ENCODE measurements around the gene PHF21A. TPM values are rescaled to one million over a fixed set of nuclear protein-coding genes. Genes with fewer than 3 reads are reported as not detected.
A peak's percentile ranks its signal among the peaks of the same experiment; 100 is the strongest.
"Not testable (repeated sequence)": the region's sequence is repeated elsewhere in the genome, so short reads cannot be mapped to it uniquely, and the experiment has no call there.

PHF21A gene
- total RNA-seq, 1 experiment from 2014 or later = 7.0 TPM

DNA sequence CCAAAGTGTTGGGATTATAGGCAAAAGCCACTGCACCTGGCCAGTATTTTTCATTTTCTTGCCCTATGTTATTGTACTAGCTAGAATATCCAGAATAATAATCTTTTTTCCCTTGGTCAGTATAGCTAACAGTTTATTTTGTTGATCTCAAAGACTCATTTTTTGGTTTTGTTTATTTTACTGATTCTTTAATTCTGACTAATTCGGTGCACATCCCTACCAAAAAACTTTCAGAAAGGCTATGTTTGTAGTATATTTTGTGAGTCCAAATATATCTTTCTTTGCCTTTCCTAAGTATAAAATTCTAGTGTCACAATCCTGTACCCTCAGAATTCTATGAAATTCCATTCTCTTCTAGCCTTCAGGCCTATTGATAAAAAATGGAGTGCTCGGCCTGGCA, 84.3 kb downstream of the PHF21A start:
- no peak for DNase-seq (ENCODE audit: low read depth)

DNA sequence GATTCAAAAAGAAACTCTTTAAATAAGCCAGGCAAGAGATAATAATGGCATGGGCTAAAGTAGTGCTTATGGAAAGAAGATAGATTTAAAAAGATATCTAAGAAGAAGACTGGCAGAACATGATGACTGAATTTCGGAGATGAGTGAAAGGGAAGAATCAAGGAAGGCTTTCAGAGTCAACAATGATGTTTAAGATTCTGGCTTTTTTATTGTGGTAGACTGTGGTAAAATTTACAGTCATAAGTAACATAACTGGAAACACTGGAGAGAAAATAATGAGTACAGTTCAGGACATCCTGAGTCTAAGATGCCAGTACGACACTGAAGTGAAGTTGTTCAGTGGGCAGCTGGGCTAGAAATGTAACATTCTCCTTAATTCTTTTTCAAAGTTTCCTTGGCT, 85.2 kb downstream of the PHF21A start:
- no peak for DNase-seq (ENCODE audit: low read depth)

DNA sequence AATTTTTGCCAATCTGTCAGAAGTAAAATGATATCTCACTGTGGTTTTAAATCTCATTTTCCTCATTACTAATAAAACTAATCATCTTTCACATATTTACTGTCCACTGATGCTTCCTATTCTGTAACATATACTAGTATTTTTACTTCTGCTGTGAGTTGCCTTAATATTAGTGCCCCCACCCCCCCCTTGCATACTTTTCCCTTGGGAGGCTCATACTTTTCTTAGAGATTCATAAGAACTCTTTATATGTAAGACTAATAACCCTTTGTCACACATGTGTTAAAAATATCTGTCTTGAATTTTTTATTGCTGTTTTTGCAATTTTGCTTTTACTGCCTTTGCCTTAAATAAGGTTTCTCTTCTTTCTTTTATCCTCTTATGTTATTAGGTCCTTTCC, 87.2 kb downstream of the PHF21A start:
- no peak for DNase-seq (ENCODE audit: low read depth)

DNA sequence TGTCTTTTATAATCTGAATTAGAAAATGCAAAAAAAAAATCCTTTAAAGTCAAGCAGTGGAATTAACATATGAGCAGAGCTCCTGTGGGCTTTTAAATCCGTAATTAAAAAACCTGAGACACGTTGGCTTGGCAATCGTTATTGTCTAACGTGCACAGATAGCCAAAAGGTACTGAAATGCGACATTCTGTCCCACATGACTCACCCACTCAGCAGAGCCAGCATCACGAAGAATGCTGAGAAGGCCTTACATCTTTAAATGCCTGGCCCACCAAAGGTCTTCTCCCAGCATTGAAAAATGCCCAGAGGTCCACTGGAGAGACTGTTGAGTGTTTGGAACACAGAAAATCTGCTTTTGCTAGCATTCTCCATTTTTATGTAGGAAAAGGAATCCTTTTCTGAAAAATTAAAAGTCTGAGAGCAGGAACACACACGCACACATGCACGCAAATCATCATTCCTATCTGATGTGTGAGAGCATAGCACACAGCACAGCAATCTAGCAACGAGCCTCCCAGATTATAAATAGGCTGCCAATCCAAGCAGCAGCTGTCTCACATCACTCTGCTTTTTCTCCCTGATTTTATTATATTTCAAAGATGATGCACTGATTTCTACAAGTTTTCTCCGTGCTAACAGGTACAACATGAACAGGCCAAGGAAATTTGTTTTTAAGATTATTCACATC, 94.5 kb downstream of the PHF21A start:
- DNase-seq (ENCODE audit: low read depth) = no peak

- no peak for DNase-seq (ENCODE audit: low read depth)
These were observed 101.1 kb downstream of the PHF21A start for GRCh38 chr11:46020084-46020599.

GRCh38 chr11:46018651-46019050, 102.6 kb downstream of the PHF21A start:
- DNase-seq (ENCODE audit: low read depth) = no peak

DNA sequence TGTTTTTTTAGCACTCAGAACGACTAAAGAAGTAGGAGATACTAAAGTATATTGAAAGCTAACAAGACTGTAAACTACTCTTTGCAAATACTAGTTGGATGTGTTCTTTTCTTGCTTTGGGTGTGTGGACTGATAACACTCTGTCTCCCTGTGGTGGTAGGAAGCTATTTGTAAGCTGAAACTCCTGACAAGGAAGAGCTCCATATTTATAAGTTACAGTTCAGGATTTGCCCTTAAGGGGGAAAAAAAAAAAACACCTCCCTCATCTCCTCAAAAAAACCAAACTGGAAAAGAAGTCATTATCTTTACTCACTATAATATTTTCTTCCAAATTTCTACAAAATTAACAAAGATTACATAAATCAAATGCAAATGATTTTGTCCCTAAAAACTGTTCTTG, 103.9 kb downstream of the PHF21A start:
- DNase-seq (ENCODE audit: low read depth) = no peak

- no peak for DNase-seq (ENCODE audit: low read depth)
These were observed 105.3 kb downstream of the PHF21A start for GRCh38 chr11:46015941-46016340.

DNA sequence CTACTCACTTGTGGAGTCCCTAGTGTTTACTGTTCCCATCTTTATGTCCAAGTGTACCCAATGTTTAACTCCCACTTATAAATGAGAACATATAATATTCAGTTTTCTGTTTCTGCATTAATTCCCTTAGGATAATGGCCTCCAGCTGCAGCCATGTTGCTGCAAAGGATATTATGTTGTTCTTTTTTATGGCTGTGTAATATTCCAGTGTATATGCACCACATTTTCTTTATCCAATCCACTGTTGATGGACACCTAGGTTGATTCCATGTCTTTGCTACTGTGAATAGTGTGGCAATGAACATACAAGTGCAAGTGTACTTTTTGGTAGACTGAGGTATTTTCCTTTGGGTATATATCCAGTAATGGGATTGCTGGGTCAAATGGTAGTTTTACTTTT, 107.1 kb downstream of the PHF21A start:
- not testable (repeated sequence) for DNase-seq (ENCODE audit: low read depth)

DNA sequence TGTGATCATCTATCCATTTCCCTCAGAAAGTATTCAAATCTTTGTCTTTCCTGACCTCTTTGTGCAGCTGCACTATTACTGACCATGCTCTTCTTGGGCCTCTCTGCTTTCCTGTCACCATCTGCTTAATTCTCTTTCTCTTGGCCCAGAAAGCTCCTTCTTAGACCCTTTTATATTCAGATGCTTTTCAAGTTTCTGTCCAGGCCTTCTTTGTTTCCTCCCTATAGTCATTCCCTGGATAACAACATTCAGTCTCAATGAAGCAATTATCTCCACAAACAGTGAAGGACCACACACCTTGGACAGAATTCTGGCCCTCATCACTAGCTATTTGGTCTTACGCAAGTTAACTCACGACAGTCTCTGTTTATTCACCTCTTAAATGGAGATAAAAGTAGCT, 109.1 kb downstream of the PHF21A start:
- DNase-seq (ENCODE audit: low read depth) = no peak

- no peak for DNase-seq (ENCODE audit: low read depth)
These were observed 111.2 kb downstream of the PHF21A start for GRCh38 chr11:46010100-46010499.

DNA sequence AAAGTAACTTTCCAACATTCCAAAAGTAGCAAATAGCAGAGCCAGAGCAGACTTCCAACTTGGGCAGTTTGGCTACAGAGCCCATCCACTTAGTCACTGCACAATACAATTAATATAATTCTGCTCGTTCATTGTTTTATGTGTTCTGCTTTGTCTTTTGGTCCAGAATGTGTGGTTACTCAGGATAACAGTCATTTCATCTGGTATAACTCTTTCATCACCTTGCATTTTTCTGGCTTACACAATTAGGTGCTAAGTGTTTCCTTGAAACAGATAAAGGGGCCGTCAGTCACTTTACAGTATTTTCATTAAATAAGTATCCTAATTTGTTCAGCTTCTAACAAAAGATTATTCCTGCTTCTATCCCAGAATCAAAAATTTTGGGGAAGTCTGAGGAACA, 111.6 kb downstream of the PHF21A start:
- no peak for DNase-seq (ENCODE audit: low read depth)

- peak; percentile 55 for DNase-seq (ENCODE audit: low read depth)
These were observed 114.7 kb downstream of the PHF21A start for GRCh38 chr11:46006418-46007070.

GRCh38 chr11:46003572-46003971, 117.7 kb downstream of the PHF21A start:
- peak; percentile 13 for DNase-seq (ENCODE audit: low read depth)

DNA sequence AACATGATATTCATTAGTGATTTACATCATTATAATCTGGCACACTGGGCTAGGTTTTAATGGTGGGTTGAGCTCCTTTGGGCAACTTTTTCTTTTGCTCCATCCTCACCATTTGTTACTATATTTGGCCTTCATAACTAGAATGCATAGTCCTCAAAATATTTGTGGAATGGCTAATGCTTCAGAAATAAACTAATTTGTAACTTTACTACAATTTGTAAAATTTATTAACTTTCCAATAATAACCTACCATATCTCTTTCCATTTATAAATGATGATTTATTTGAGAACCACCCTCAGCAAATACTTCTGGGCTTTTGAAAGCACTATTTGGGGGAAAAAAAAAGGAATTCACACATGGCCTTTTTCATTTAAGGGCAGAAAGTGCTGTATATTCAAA, 119.1 kb downstream of the PHF21A start:
- no peak for DNase-seq (ENCODE audit: low read depth)

DNA sequence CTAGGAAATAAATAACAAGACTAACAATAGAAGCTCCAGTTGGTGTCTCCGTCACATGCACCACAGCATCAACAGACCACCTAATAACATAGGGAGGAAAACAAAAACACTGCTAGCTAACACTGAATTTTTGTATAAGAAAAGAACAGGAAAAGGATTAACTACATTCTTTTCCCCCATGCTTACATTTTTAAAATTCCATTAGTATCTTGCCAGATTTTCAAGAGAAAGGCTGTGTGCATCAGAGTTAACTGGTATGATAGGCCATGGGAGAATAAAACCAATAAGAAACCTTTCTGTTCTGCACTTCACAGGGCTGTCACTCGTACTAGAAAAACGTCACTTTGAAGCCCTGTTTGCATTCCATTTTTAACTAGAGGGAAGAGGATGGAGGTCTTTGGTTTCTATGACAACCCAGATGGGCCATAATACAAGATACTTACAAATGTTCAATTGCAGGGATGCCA, 119.8 kb downstream of the PHF21A start:
- DNase-seq (ENCODE audit: low read depth) = no peak

- no peak for DNase-seq (ENCODE audit: low read depth)
These were observed 123.7 kb downstream of the PHF21A start for GRCh38 chr11:45997599-45997998.

DNA sequence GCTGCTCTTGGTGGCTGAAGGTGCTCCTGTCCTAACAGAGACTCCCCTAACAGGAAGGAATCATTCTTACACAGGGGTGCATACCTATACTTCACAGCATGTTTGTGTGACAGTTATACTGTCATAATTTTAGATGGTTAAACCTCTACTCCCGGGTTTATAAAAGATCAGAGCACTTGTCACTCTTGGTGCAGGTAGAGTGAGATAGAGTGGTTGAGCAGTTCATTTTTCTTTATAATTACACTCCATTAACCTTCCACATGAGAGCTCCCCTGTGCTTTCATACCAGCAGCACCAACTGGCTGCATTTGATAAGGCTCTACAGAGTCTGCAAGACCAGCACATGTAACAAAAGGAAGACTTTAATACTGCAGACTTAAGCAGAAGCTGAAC, 125.9 kb downstream of the PHF21A start:
- no peak for DNase-seq (ENCODE audit: low read depth)

- DNase-seq (ENCODE audit: low read depth) = no peak
These were observed 126.6 kb downstream of the PHF21A start for GRCh38 chr11:45994371-45995341.

- DNase-seq (ENCODE audit: low read depth) = no peak
These were observed 127.7 kb downstream of the PHF21A start for GRCh38 chr11:45993531-45994001.

DNA sequence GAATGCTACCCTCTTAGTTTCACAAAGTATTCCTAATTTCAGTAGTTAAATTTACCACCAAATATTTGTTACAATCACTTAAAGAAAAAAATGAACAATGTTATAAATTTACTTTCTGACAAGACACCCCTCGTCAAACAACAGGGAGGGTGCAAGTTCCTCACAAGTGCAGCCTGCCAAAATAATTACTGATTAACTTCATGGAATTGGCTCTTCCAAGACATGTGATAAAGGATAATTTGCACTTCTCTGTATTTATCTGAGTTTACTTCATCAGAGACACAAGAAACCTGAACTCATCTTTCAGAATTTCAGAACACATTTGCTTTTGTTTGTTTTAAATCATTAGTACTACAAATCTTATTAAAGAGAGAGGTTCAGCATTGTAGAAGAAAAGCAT, 132.3 kb downstream of the PHF21A start:
- no peak for DNase-seq (ENCODE audit: low read depth)

- no peak for DNase-seq (ENCODE audit: low read depth)
These were observed 136.0 kb downstream of the PHF21A start for GRCh38 chr11:45985212-45985611.
